ENCODE measurements around the gene WIF1.

Gene WIF1

DNA sequence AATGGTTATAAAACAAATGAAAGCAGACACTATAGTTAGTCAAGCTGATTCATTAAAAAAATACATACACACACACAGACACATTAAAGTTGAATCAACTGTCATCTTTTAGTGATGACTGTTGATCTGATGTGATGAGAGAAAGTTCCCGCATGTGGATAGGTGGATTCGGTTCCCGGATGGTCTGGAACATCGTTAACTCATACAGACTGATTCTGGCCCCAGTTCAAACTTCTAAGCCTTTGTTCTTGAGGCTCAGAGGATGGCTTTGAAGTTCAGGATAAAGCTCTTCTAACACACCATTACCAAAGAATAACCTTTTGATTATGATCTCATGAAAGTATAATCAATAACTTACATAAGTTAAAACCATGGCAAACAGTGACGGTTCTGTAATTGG lies 27.5 kb downstream of the WIF1 start:
- Histone ChIP-seq H3K4me1 (ENCODE audit: control insufficient read depth, insufficient read depth, low read length) (no peaks in the 10 kb centered on the region), H3K9me3 (ENCODE audit: control insufficient read depth, insufficient read depth, low read depth, low read length) (no peaks in the 10 kb centered on the region), H3K27ac (ENCODE audit: extremely low read depth, low read depth, low read length) (no peak overlapping the region), H3K4me3 (ENCODE audit: low read depth, low read length) (no peak overlapping the region), H3K36me3 (ENCODE audit: control insufficient read depth in 2 of 2, insufficient read depth in 1 of 2, low read length in 2 of 2) (no peaks in the 10 kb centered on the region)
- CTCF ChIA-PET, result interaction anchor here (0.8 to 1.6 kb wide), 3 partner anchors 12 to 79 kb away, joined by 3 to 8 read pairs (median 3); no protein-coding TSS in a partner anchor
- POLR2A ChIA-PET, result no interaction called here
- TF ChIP-seq ZNF239 (tag by site-specific recombination; IDR thresholded peaks at IDR 0.05), result no peak
- TF ChIP-seq ZNF830 (tag by site-specific recombination; IDR thresholded peaks at IDR 0.05; ENCODE audit: low read depth), result no peak
- no peak for TF ChIP-seq ZBTB26 (tag by site-specific recombination; optimal IDR thresholded peaks at IDR 0.05)
- TF ChIP-seq PRDM1 (tag by site-specific recombination; IDR thresholded peaks at IDR 0.05), result no peak
- no peak for TF ChIP-seq GFI1B (tag by site-specific recombination; IDR thresholded peaks at IDR 0.05)
- no peak for TF ChIP-seq ZNF670 (tag by site-specific recombination; IDR thresholded peaks at IDR 0.05; ENCODE audit: low read depth)
- no peak for TF ChIP-seq ZNF791 (tag by site-specific recombination; IDR thresholded peaks at IDR 0.05)
- no peak for TF ChIP-seq ZNF747 (tag by site-specific recombination; IDR thresholded peaks at IDR 0.05)
- TF ChIP-seq ZBTB11 (tag by site-specific recombination; conservative IDR thresholded peaks at IDR 0.05; ENCODE audit: low read depth), result no peak
- no peak for TF ChIP-seq KLF10 (tag by site-specific recombination; IDR thresholded peaks at IDR 0.05)
- TF ChIP-seq, protein P1, sequence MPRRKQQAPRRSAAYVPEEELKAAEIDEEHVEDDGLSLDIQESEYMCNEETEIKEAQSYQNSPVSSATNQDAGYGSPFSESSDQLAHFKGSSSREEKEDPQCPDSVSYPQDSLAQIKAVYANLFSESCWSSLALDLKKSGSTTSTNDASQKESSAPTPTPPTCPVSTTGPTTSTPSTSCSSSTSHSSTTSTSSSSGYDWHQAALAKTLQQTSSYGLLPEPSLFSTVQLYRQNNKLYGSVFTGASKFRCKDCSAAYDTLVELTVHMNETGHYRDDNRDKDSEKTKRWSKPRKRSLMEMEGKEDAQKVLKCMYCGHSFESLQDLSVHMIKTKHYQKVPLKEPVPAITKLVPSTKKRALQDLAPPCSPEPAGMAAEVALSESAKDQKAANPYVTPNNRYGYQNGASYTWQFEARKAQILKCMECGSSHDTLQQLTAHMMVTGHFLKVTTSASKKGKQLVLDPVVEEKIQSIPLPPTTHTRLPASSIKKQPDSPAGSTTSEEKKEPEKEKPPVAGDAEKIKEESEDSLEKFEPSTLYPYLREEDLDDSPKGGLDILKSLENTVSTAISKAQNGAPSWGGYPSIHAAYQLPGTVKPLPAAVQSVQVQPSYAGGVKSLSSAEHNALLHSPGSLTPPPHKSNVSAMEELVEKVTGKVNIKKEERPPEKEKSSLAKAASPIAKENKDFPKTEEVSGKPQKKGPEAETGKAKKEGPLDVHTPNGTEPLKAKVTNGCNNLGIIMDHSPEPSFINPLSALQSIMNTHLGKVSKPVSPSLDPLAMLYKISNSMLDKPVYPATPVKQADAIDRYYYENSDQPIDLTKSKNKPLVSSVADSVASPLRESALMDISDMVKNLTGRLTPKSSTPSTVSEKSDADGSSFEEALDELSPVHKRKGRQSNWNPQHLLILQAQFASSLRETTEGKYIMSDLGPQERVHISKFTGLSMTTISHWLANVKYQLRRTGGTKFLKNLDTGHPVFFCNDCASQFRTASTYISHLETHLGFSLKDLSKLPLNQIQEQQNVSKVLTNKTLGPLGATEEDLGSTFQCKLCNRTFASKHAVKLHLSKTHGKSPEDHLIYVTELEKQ (tag by site-specific recombination; IDR thresholded peaks at IDR 0.05; ENCODE audit: borderline replicate concordance), result no peak
- TF ChIP-seq ZNF423 (tag by site-specific recombination; IDR thresholded peaks at IDR 0.05), result no peak
- no peak for TF ChIP-seq ZNF510 (tag by site-specific recombination; IDR thresholded peaks at IDR 0.05; ENCODE audit: insufficient replicate concordance)
- TF ChIP-seq ZNF292 (tag by site-specific recombination; IDR thresholded peaks at IDR 0.05; ENCODE audit: borderline replicate concordance, low read depth), result no peak
- no peak for TF ChIP-seq ZNF658 (tag by site-specific recombination; IDR thresholded peaks at IDR 0.05)
- TF ChIP-seq, protein P2, sequence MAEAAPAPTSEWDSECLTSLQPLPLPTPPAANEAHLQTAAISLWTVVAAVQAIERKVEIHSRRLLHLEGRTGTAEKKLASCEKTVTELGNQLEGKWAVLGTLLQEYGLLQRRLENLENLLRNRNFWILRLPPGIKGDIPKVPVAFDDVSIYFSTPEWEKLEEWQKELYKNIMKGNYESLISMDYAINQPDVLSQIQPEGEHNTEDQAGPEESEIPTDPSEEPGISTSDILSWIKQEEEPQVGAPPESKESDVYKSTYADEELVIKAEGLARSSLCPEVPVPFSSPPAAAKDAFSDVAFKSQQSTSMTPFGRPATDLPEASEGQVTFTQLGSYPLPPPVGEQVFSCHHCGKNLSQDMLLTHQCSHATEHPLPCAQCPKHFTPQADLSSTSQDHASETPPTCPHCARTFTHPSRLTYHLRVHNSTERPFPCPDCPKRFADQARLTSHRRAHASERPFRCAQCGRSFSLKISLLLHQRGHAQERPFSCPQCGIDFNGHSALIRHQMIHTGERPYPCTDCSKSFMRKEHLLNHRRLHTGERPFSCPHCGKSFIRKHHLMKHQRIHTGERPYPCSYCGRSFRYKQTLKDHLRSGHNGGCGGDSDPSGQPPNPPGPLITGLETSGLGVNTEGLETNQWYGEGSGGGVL (tag by site-specific recombination; IDR thresholded peaks at IDR 0.05), result no peak
- TF ChIP-seq ZNF501 (tag by site-specific recombination; IDR thresholded peaks at IDR 0.05), result no peak
- TF ChIP-seq ZBTB8A (tag by site-specific recombination; IDR thresholded peaks at IDR 0.05), result no peak
- TF ChIP-seq ZNF112 (tag by site-specific recombination; IDR thresholded peaks at IDR 0.05), result no peak

All from HEK293 (cell line).